Fibroblast of skin of scalp (primary cell): ENCODE data around the gene FOXJ3.

ENCODE experiments used
- DNase-seq: peaks from one replicate; pipeline ENCODE4 v3.0.0-alpha.2; 2013

Gene FOXJ3

GRCh38 chr1:42164551-42165420 lies 170.2 kb downstream of the FOXJ3 start, which contains the start of gene GUCA2A:
Gene GUCA2A, minus strand, starts transcription at chr1:42164745. Its CDS starts 33 bp downstream, at chr1:42164712.
- DNase-seq: no peak

GRCh38 chr1:42163536-42164503 lies 171.2 kb downstream of the FOXJ3 start:
- DNase-seq: no peak

- no peak for DNase-seq
Observed at GRCh38 chr1:42163114-42163513, 171.9 kb downstream of the FOXJ3 start.

- no peak for DNase-seq
Observed at GRCh38 chr1:42162181-42162580, 172.9 kb downstream of the FOXJ3 start.

- peak; percentile 38 for DNase-seq
Observed at GRCh38 chr1:42158189-42158588, 176.8 kb downstream of the FOXJ3 start.

GRCh38 chr1:42157667-42158066 lies 177.4 kb downstream of the FOXJ3 start:
- DNase-seq: no peak

GRCh38 chr1:42155362-42155761 lies 179.7 kb downstream of the FOXJ3 start:
- no peak for DNase-seq

- DNase-seq: no peak
Observed at GRCh38 chr1:42154685-42155084, 180.3 kb downstream of the FOXJ3 start.

GRCh38 chr1:42153624-42154023 lies 181.4 kb downstream of the FOXJ3 start:
- DNase-seq: no peak

- DNase-seq: no peak
Observed at GRCh38 chr1:42152907-42153600, 182.0 kb downstream of the FOXJ3 start, which contains the start of gene GUCA2B. Gene GUCA2B, plus strand, starts transcription at chr1:42153410. Its CDS starts 41 bp downstream, at chr1:42153451.

- no peak for DNase-seq
Observed at GRCh38 chr1:42152119-42152518, 182.9 kb downstream of the FOXJ3 start.

- DNase-seq: no peak
Observed at GRCh38 chr1:42150651-42151050, 184.4 kb downstream of the FOXJ3 start.

- DNase-seq: no peak
Observed at GRCh38 chr1:42148166-42148565, 186.9 kb downstream of the FOXJ3 start.

GRCh38 chr1:42146626-42147320 lies 188.3 kb downstream of the FOXJ3 start:
- peak; percentile 50 for DNase-seq

GRCh38 chr1:42145764-42146625 lies 189.0 kb downstream of the FOXJ3 start:
- DNase-seq: no peak

GRCh38 chr1:42145389-42145716 lies 189.7 kb downstream of the FOXJ3 start:
- DNase-seq: no peak

GRCh38 chr1:42144711-42145388 lies 190.2 kb downstream of the FOXJ3 start:
- DNase-seq: no peak

- no peak for DNase-seq
Observed at GRCh38 chr1:42143896-42144710, 190.9 kb downstream of the FOXJ3 start.

- DNase-seq: no peak
Observed at GRCh38 chr1:42142894-42143675, 191.9 kb downstream of the FOXJ3 start.
